Body of pancreas (tissue), 4 donors: ENCODE results near the gene MFSD1. TPM values are rescaled to one million over a fixed set of nuclear protein-coding genes. Genes with fewer than 3 reads are reported as not detected.
A peak's percentile ranks its signal among the peaks of the same experiment; 100 is the strongest.

Source experiments
- ATAC-seq: fragments of 150-250 bp; one replicate; pipeline ENCODE4 v1.9.1; 2016
- DNase-seq, 4 donors: peaks; one replicate each; pipeline ENCODE4 v3.0.0-alpha.2; 2019
- H3K27ac ChIP-seq, 4 donors: fragments of 200-600 bp; sonication (generic); 1 replicate in 3 of 4; 2 replicates in 1 of 4; pipeline versions ENCODE4 v1.5.1 to v1.6.1; 2016 to 2019; ENCODE audit warnings: mild to moderate bottlenecking in 1 of 4, mixed read lengths in 1 of 4, moderate library complexity in 1 of 4
- H3K27me3 ChIP-seq, 2 donors: fragments of 200-600 bp; sonication (generic); one replicate each; pipeline ENCODE4 v1.6.0; 2016; ENCODE audit warnings: mild to moderate bottlenecking in 1 of 2
- H3K36me3 ChIP-seq, 2 donors: fragments of 200-600 bp; sonication (generic); replicated peaks in 1 of 2; 2 replicates each; pipeline ENCODE4 v1.5.1; 2016; ENCODE audit warnings: low read depth in 2 of 2; ENCODE audit not compliant: insufficient read depth in 1 of 2
- H3K4me1 ChIP-seq: fragments of 200-600 bp; sonication (generic); one replicate; pipeline ENCODE4 v1.6.0; 2016
- H3K4me3 ChIP-seq, 2 donors: fragments of 200-600 bp; sonication (generic); 1 replicate in 1 of 2; 2 replicates in 1 of 2; pipeline ENCODE4 v1.5.1; 2016 to 2019
- H3K9me3 ChIP-seq, 3 donors: fragments of 200-600 bp; sonication (generic); 1 replicate in 2 of 3; 2 replicates in 1 of 3; pipeline ENCODE4 v1.5.1; 2016
- POLR2A ChIP-seq, 3 donors: fragments of 450-650 bp; IDR thresholded peaks; one replicate each; pipeline ENCODE4 v1.6.1; 2016; ENCODE audit warnings: antibody characterized with exemption in 3 of 3, mild to moderate bottlenecking in 2 of 3
- WGBS, 2 donors: methylation state at CpG; one replicate each; pipeline ENCODE4 v1.1.5; 2017; 5-methylcytosine and 5-hydroxymethylcytosine counted together
- intact Hi-C: fragments of 100-400 bp; cut with DNase I; formaldehyde crosslinking; loops from one replicate; pipeline ENCODE4 v1.15.1; 2023
- total RNA-seq, 2 donors: library from RNA; depleted of rRNA; stranded (reverse); fragments of >200 nt; gene quantifications; one replicate each; pipeline ENCODE4 v1.1.0, GENCODE V29; 2016
- TF ChIP-seq, protein P1 (sequence below), 7 experiments: fragments of 450-650 bp in 4 of 7; fragments of 200-600 bp in 3 of 7; sonication (generic) in 3 of 7; IDR thresholded peaks; one replicate each; pipeline ENCODE4 v1.5.1; 2016 to 2019; ENCODE audit warnings: antibody characterized with exemption in 7 of 7

The MFSD1 gene
- total RNA-seq, 2 donors from 2014 or later, result 33.3 to 54.2 TPM

DNA sequence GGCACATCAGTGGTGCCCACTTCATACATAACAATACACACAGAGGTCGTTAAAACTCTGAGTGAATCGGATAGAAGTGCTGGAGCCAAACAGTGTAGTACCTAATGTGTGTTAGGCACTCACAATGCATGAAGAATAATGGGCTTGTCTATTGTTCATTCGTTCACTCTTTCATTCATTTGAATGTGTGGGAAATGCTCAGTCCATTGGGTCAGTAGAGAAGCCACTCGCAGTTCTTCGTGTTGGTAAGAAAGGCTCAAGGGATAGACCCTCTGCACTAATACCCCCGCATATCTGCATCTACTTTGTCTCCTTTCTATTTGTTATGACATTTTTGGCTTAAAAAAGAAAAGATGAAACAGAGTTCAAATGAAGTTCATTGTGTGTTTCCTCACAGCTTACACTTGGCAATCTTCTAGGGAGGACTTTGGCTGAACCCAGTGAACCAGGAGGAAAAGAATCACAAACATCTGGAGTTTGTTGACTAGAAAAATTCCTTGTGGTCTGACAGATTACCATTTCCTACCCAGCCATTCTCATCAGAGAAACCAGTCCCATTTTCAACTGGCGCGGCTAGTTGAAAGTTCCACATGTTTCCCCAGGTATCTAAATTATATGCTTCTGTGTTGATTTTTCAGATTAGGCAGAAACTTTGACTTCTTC lies 32.8 kb upstream of the MFSD1 start:
- 71% methylated on average over 8 of the region's 8 CpGs for WGBS, 2 donors
- Histone ChIP-seq H3K27ac (peak overlapping the region in 3 of 4 donors; percentile 5 to 33 (median 10)), H3K9me3 (no peaks in the 10 kb centered on the region)

DNA sequence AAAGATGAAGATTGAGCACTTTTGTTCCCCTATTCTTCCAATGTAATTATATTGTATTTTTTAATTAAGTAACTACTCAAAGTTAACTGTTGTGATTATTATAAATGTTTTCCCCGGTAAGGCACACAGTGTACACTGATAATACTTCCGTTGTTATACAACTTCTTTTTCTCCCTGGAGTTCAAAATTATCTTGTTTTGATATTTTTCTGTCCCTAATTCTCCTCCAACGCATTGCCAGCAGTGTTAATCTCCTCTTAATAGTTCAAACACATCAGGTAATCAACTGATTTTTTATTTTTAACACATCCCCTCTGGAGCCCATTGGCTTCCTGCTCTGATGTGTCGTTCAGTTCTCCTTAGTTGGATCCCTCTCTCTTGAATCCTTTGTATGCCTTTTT lies 32.3 kb upstream of the MFSD1 start:
- intact Hi-C loops, result no loop called here
- no peak overlapping the region for H3K4me3 ChIP-seq
- DNase-seq (no peak), ATAC-seq (no peak)
- peak overlapping the region in 1 of 4 donors; percentile 27 for H3K27ac ChIP-seq
- 45 to 48% methylated on average over 4 of the region's 4 CpGs for WGBS, 2 donors
- TF ChIP-seq POLR2A (IDR thresholded peaks at IDR 0.05), result no peak
- TF ChIP-seq, protein P1, sequence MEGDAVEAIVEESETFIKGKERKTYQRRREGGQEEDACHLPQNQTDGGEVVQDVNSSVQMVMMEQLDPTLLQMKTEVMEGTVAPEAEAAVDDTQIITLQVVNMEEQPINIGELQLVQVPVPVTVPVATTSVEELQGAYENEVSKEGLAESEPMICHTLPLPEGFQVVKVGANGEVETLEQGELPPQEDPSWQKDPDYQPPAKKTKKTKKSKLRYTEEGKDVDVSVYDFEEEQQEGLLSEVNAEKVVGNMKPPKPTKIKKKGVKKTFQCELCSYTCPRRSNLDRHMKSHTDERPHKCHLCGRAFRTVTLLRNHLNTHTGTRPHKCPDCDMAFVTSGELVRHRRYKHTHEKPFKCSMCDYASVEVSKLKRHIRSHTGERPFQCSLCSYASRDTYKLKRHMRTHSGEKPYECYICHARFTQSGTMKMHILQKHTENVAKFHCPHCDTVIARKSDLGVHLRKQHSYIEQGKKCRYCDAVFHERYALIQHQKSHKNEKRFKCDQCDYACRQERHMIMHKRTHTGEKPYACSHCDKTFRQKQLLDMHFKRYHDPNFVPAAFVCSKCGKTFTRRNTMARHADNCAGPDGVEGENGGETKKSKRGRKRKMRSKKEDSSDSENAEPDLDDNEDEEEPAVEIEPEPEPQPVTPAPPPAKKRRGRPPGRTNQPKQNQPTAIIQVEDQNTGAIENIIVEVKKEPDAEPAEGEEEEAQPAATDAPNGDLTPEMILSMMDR (IDR thresholded peaks at IDR 0.05), result no peak
- no peaks in the 10 kb centered on the region for H3K36me3 ChIP-seq
- no peaks in the 10 kb centered on the region for H3K27me3 ChIP-seq
- H3K9me3 ChIP-seq, result no peaks in the 10 kb centered on the region
- H3K4me1 ChIP-seq, result peaks cover 20% of the 10 kb centered on the region

More for the DNA sequence above, 32.8 kb upstream of the MFSD1 start:
- no peaks in the 10 kb centered on the region for H3K27me3 ChIP-seq
- H3K36me3 ChIP-seq, result no peaks in the 10 kb centered on the region
- peak; percentile 68 for ATAC-seq
- H3K4me3 ChIP-seq, result no peak overlapping the region
- H3K4me1 ChIP-seq, result peaks cover 20% of the 10 kb centered on the region
- intact Hi-C loops, result no loop called here
- no peak for TF ChIP-seq POLR2A (IDR thresholded peaks at IDR 0.05)
- TF ChIP-seq, protein P1 (IDR thresholded peaks at IDR 0.05), result no peak
- peak in 1 of 4 donors; percentile 28 for DNase-seq

DNA sequence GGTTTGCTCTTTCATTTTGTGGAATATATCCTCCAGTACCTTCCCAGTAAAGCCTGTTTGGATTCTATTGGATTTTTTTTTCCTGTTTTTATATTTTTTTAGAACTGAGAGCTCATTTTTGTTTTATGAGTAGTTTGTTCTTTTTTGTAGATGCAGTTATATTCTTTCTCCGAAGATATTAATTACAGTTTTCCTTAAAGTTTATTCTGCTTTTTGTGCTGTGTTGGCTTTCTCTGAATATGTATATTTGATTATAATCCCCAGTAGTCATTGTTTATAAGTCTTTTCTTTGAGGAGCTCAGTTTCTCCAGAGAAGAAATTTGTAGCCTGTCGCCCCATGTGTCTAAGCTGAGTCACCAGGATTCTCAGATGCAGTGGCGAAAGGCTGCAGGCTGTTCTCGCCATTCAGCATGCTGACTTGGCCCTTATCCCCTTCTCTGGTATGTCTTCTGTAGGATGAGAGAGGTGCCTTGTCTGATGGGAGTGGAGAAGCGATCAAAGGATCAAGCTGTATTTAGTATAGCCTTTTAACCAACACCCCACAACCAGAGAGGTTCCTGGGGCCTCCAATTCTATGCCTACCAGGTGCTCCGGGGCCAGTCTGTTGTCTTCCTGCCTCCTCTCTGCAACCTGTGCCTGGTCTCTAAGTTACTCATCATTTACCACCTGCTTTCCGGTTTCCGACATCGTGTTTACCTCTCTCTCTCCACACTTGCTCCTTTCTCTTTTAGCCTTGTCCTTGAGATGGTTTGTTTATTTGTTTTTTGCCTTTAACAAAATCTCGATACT lies 31.7 kb upstream of the MFSD1 start:
- Histone ChIP-seq H3K4me1 (peaks cover 20% of the 10 kb centered on the region), H3K9me3 (no peaks in the 10 kb centered on the region), H3K27me3 (no peaks in the 10 kb centered on the region), H3K36me3 (no peaks in the 10 kb centered on the region), H3K27ac (peak overlapping the region in 1 of 4 donors; percentile 27), H3K4me3 (no peak overlapping the region)
- intact Hi-C loops, result no loop called here
- DNase-seq, result no peak
- TF ChIP-seq, protein P1 (IDR thresholded peaks at IDR 0.05), result no peak
- TF ChIP-seq POLR2A (IDR thresholded peaks at IDR 0.05), result no peak
- WGBS, 2 donors, result 74 to 86% methylated on average over 10 of the region's 10 CpGs
- ATAC-seq, result no peak

DNA sequence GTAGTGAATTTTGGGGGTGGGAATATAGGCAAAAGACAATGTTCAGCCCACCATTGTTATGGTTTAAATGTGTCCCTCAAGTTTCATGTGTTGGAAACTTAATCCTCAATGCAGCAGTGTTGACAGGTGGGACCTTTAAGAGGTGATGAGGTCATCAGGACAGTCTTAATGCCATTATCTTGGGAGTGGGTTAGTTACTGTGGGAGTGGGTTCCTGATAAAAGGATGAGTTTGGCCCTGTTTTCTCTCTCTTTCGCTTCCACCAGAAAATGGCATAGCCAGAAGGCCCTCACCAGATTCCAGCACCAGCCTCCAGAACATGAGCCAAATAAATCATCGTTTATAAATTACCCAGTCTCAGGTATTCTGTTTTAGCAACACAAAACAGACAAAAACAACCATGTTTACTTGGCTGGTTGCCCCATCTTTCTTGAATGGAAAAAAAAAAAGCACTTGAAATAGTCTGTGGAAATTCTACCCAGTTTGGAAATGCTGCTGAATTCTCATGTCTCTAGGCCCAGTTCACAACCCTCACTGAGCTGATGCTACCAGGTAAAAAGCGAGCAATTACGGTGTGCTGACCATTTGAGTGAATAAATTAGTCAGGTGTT lies 31.0 kb upstream of the MFSD1 start:
- DNase-seq (no peak), ATAC-seq (no peak)
- TF ChIP-seq, protein P1 (IDR thresholded peaks at IDR 0.05), result no peak
- TF ChIP-seq POLR2A (IDR thresholded peaks at IDR 0.05), result no peak
- Histone ChIP-seq H3K4me1 (peaks cover 20% of the 10 kb centered on the region), H3K4me3 (no peak overlapping the region), H3K27me3 (no peaks in the 10 kb centered on the region), H3K36me3 (no peaks in the 10 kb centered on the region), H3K9me3 (no peaks in the 10 kb centered on the region), H3K27ac (no peak overlapping the region)
- WGBS, 2 donors, result 92 to 93% methylated on average over 4 of the region's 4 CpGs
- intact Hi-C loops, result no loop called here
